ENCODE results near the gene KRTAP10-12.

The KRTAP10-12 gene

DNA sequence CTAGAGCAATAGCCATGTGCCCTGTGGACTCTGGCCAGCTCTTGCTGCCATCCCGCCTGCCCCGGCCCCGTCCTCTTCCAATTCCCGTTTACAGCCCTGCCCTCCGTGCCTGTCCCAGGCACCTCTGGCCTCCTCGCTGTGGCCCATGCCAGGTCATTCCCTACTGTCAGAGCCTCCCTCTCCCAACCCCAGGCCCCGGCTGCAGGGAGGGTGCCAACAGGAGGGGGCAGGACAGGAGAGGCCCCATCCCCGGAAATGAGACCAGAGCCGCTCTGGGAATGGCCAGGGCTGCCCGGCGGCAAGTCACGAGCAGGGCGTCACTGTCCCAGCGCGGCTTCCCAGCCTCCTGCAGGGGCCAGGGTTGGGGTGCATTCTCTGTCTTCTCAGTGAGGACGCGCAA lies 37.9 kb downstream of the KRTAP10-12 start:
- DNase-seq: no peak

DNA sequence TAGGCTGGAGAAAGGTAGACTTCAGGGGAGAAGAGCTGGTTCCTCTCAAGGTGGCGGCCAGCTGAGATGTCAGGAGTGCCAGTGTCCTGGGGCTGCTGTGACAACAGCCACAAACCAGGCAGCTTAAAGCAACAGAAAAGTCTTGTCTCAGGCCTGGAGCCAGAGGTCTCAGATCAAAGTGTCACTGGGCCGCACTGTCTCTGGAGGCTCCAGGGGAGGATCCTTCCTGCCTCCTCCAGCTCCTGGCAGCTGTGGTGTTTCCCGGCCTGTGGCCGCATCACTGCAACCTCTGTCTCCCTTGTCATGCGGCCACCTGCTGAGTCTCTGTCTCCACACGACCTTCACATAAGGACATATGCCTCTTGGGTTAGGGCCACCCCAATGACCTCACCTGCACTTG lies 38.8 kb downstream of the KRTAP10-12 start:
- DNase-seq: no peak

DNA sequence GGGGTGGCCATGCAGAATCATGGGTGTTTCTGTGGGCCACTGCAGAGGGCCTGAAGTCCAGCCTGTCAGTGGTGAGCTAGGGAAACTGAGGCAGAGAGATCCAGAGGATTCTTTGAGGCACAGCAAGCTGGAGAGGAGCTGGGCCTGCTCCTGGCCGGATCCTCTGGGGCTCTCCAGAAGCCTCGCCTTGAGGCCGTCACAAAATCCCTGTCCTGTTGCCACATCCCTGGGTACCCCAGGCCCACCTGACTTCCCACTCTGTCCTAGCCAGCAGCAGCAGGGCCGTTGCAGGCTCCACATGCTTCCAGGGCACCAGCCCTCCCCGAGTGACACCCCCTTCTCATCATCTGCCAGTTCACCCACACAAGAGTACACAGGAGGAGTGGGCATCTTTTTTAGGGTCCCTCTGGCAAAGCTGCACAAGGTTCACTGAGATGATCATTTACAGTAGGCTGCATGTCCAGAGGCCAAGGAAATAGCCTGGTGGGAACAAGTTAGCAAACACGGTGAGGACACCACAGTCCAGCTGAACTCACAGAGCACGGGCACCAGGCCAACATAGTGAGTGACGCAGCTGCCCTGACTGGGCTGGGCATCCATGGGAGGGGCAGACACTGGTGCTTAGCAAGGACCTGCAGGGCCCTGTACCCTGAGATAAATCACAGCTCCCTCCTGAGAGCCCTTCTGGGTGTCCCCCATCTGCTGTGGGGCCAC lies 39.5 kb downstream of the KRTAP10-12 start:
- no peak for DNase-seq

DNA sequence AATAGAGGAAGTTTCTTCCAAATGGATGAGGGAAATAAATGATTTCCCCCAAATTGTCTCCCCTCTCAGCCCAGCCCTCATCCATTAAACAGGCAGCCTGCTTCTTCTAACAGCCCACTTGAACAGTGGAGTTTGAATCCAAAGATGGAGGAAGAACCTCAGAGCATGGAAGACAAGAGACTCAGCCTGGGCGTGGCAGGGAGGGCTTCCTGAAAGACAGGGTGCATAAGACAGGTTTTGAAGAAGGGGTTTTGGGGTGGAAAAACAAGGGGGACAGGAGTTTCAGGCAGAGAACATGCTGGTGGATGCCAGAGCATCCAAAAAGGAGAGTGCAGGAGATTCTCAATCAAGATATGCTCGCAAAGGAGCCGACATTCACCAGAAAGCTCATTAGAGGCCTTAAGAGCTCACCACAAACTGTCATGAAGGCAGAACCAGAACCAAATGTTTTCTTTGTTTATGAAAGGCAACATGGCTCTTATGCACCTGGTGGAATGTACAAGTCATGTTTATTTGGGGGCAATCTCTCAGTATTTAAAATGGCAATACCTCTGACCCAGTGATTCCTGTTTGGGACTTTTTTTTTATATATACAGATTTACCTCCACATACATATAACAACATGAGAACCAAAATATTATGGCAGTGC lies 40.9 kb downstream of the KRTAP10-12 start:
- no peak for DNase-seq

DNA sequence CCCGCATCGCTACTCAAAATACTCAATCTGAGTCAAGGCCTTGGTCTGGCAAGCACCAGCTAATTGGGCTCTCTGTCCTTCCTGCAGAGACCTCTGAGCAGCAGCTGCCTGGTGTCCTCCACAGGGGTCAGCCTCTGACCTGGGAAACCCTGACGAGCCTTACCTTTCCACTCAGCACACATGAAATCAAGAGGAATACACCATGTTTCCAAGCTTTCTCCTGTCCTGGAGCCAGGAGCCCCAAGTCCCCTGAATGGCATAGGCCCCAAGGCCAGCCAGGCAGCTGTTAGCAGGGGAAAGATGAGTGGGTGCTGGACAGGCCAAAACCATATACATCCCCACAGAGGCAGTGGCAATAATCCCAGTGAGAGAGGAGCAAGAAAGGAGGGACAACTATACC lies 41.6 kb downstream of the KRTAP10-12 start:
- DNase-seq: no peak

DNA sequence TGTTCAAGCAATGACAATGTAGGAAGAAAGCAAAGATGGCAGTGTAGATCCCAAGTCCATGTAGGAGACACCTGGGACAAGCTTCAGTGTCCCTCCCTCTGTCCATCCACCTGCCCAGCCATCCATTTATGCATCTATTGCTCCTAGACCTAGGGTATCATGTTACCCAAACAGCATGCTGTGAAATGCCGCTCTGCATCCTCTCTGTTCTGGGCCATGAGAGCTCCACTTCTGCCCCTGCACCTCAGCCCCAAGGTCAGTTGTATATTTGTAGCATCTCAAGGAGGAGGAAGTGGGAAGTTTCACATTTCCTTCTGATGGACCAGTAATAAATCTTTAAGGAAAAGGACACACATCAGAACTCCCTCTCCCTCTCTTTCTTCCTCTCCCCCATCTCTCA lies 42.3 kb downstream of the KRTAP10-12 start:
- DNase-seq: no peak

DNA sequence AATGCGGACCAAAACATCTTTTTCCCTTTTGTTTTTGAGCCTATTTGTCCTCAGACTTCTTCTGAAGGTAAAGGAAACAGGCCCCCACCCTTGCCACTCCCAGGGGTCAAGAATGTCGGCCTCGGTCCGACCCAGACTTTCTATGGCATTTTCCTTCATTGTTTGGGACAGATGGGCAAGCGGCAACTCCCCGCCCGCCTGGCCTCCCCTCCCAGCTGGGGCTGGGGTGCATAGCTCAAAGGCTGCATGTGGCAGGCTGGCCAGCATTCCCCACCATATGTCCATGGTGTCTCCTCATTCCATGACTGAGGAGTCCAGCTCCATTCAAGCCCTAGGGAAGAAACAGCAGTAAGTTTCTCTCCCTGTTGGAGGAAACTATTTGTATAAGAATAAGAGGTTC lies 43.8 kb downstream of the KRTAP10-12 start:
- DNase-seq: no peak

DNA sequence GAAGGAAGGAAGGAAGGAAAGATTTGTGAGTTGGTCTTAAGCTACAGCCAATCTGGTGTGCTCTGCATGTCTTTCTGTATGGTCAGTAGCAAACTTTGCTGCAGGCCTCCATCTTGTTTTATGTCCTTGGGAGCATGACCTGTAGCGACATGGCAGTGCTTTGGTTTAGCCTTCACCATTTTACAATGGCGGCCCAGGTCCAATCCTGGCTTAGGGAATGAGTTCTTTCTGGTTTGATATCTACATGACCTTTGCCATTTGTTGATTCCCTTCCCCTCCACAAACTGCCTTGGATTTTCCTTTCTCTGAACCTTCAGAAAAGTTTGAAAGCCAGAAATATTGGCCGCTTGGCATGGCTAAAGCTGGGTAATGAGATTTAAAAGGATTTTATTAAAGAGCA lies 44.9 kb downstream of the KRTAP10-12 start:
- DNase-seq: no peak

DNA sequence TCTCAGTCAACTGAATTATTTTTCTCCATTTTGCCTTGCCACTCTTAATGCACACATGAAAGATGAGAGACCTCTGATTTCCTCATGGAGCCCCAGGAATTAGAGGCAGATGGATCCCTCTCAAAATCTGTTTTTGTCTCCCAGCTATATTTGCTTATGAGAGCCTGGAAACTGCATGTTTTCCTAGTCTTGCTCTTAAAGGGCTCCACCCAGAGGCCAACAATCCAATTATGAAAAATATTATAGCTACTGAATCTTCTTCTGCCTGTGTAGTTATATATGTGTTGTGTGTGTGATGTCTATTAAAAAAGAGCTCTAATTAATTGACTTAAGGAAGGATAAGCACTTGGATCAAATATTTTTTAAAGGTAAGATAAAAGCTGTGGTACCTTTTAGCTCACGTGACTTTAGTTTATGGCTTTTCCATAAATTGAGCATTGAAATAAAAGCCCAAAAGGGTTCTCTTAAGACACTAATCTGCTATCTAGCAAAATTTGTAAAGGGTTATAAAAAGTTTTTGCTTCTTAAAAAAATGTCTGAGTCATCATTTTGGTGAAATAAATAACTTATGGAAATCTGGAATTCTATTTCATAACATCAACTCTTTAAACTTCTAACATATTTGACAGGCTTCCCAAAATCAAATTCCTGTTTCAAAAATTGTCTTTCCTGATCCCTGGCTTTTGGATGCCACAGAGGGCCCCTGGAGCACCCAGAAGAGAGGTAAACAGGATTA lies 45.6 kb downstream of the KRTAP10-12 start:
- DNase-seq: peak; percentile 14 to 62

All from NCI-H526 (cell line).